HL-60 (cell line): ENCODE results near the gene CACNA1E.

Source experiments
- POLR2AphosphoS5 ChIP-seq: IDR thresholded peaks from 2 replicates; pipeline ENCODE4 v1.6.1; 2012; ENCODE audit warnings: low read depth
- TF ChIP-seq, protein P1 (sequence below): IDR thresholded peaks from one replicate; pipeline ENCODE4 v1.5.1; 2011; ENCODE audit warnings: low read length, control low read depth, inconsistent platforms; ENCODE audit not compliant: insufficient read depth

DNA sequence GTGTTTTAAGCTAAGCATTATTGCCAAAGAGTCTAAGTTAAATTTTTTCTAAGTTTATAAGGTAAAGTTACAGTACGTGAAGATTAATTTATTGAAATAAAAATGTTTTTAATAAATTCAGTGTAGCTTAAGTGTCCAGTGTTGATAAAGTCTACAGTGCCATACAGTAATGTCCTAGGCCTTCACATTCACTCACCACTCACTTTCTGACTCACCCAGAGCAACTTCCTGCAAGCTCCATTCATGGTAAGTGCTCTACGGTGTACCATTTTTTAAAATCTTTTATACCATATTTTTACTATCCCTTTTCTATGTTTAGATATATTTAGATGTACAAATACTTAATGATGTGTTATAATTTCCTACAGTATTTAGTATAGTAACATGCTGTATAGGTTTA lies 173.2 kb downstream of the CACNA1E start:
- TF ChIP-seq, protein P1, sequence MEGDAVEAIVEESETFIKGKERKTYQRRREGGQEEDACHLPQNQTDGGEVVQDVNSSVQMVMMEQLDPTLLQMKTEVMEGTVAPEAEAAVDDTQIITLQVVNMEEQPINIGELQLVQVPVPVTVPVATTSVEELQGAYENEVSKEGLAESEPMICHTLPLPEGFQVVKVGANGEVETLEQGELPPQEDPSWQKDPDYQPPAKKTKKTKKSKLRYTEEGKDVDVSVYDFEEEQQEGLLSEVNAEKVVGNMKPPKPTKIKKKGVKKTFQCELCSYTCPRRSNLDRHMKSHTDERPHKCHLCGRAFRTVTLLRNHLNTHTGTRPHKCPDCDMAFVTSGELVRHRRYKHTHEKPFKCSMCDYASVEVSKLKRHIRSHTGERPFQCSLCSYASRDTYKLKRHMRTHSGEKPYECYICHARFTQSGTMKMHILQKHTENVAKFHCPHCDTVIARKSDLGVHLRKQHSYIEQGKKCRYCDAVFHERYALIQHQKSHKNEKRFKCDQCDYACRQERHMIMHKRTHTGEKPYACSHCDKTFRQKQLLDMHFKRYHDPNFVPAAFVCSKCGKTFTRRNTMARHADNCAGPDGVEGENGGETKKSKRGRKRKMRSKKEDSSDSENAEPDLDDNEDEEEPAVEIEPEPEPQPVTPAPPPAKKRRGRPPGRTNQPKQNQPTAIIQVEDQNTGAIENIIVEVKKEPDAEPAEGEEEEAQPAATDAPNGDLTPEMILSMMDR = no peak
- TF ChIP-seq POLR2AphosphoS5 = no peak
